Smooth muscle cell (in vitro differentiated cells): Measurements from ENCODE around the gene DDX1. TPM values are rescaled to one million over a fixed set of nuclear protein-coding genes. Genes with fewer than 3 reads are reported as not detected.

Experiments used
- DNase-seq: peaks from one replicate; lab custom pipeline; 2025; ENCODE audit not compliant: unreplicated experiment; lab: John Stamatoyannopoulos, UW
- H2AFZ ChIP-seq: fragments of 200-600 bp; sonication (generic); 2 replicates; pipeline ENCODE4 v1.6.0; 2016; ENCODE audit warnings: antibody characterized with exemption, low read depth, mild to moderate bottlenecking
- H3F3A ChIP-seq: fragments of 200-600 bp; sonication (generic); 2 replicates; pipeline ENCODE4 v1.6.0; 2017; ENCODE audit warnings: antibody characterized with exemption, low read depth
- H3K27ac ChIP-seq: fragments of 200-600 bp; sonication (generic); 2 replicates; pipeline ENCODE4 v1.5.1; 2016; ENCODE audit warnings: low read depth, mild to moderate bottlenecking
- H3K27me3 ChIP-seq: fragments of 200-600 bp; sonication (generic); 2 replicates; pipeline ENCODE4 v1.6.1; 2016; ENCODE audit warnings: low read depth, mild to moderate bottlenecking
- H3K36me3 ChIP-seq: fragments of 200-600 bp; sonication (generic); 2 replicates; pipeline ENCODE4 v1.5.1; 2016; ENCODE audit warnings: low read depth
- H3K4me1 ChIP-seq: fragments of 200-600 bp; sonication (generic); 2 replicates; pipeline ENCODE4 v1.5.1; 2016; ENCODE audit warnings: low read depth
- H3K4me2 ChIP-seq: fragments of 200-600 bp; sonication (generic); 2 replicates; pipeline ENCODE4 v1.6.0; 2016; ENCODE audit warnings: mild to moderate bottlenecking
- H3K4me3 ChIP-seq: fragments of 200-600 bp; sonication (generic); 2 replicates; pipeline ENCODE4 v1.5.1; 2016; ENCODE audit warnings: mild to moderate bottlenecking
- H3K79me2 ChIP-seq: fragments of 200-600 bp; sonication (generic); 2 replicates; pipeline ENCODE4 v1.6.0; 2016; ENCODE audit warnings: low read depth, mild to moderate bottlenecking
- H3K9ac ChIP-seq: fragments of 200-600 bp; sonication (generic); 2 replicates; pipeline ENCODE4 v1.6.0; 2016; ENCODE audit warnings: low read depth
- H3K9me3 ChIP-seq: fragments of 200-600 bp; sonication (generic); replicated peaks from 2 replicates; pipeline ENCODE4 v1.5.1; 2016; ENCODE audit warnings: low read depth
- H4K20me1 ChIP-seq: fragments of 200-600 bp; sonication (generic); 2 replicates; pipeline ENCODE4 v1.6.0; 2016; ENCODE audit warnings: low read depth
- WGBS: methylation state at CpG from one replicate; pipeline ENCODE4 v1.1.7; 2016; ENCODE audit warnings: low lambda C conversion rate; 5-methylcytosine and 5-hydroxymethylcytosine counted together
- polyA plus RNA-seq: library from polyadenylated mRNA; unstranded; fragments of >200 nt; fragmentation: Nextera tagmentation; extraction: Ambion mirVana; gene quantifications from 2 replicates; pipeline ENCODE4 v1.2.1, GENCODE V29; 2016
- total RNA-seq: library from RNA; depleted of rRNA; stranded (reverse); fragments of >200 nt; gene quantifications from 2 replicates; pipeline ENCODE4 v1.2.3, GENCODE V29; 2014
- TF ChIP-seq, protein P1 (sequence below): fragments of 200-600 bp; sonication (generic); IDR thresholded peaks from 2 replicates; pipeline ENCODE4 v1.5.1; 2017; ENCODE audit warnings: borderline replicate concordance, mild to moderate bottlenecking, antibody characterized with exemption; ENCODE audit not compliant: insufficient read depth, poor library complexity, severe bottlenecking

DDX1 gene
- total and polyA plus RNA-seq, 2 experiments from 2014 or later, result 71.3 to 78.7 TPM

DNA sequence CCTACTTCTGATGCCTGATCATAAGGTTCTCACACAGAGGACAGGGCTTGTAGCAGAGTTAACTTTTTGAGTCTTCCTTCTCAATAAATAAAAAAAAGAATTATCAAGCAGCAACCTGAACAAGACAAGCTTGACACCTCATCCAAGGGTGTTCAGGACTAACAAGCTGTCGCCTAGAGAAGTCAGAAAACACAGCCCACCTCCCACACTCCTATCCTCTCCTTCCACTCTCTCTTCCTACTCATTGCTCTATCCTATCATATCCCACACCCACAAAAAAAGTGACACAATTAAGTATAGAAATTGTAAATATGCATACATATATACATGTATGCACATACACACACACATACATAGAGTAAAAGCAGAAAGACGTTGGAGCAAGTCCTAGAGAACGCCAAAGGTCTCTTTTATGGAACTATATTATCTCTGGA lies 35.9 kb upstream of the DDX1 start:
- 96% methylated on average over 3 of the region's 3 CpGs for WGBS
- Histone ChIP-seq H3K9me3 (no peaks in the 10 kb centered on the region), H3F3A (no peaks in the 10 kb centered on the region), H4K20me1 (peaks cover 44% of the 10 kb centered on the region), H3K4me1 (no peaks in the 10 kb centered on the region), H3K4me2 (no peak overlapping the region), H2AFZ (no peak overlapping the region), H3K9ac (no peak overlapping the region), H3K36me3 (no peaks in the 10 kb centered on the region), H3K27ac (no peak overlapping the region), H3K4me3 (peak overlapping the region; percentile 21), H3K27me3 (no peaks in the 10 kb centered on the region), H3K79me2 (peaks cover 57% of the 10 kb centered on the region)
- DNase-seq, result no peak
- TF ChIP-seq, protein P1, sequence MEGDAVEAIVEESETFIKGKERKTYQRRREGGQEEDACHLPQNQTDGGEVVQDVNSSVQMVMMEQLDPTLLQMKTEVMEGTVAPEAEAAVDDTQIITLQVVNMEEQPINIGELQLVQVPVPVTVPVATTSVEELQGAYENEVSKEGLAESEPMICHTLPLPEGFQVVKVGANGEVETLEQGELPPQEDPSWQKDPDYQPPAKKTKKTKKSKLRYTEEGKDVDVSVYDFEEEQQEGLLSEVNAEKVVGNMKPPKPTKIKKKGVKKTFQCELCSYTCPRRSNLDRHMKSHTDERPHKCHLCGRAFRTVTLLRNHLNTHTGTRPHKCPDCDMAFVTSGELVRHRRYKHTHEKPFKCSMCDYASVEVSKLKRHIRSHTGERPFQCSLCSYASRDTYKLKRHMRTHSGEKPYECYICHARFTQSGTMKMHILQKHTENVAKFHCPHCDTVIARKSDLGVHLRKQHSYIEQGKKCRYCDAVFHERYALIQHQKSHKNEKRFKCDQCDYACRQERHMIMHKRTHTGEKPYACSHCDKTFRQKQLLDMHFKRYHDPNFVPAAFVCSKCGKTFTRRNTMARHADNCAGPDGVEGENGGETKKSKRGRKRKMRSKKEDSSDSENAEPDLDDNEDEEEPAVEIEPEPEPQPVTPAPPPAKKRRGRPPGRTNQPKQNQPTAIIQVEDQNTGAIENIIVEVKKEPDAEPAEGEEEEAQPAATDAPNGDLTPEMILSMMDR, result no peak

DNA sequence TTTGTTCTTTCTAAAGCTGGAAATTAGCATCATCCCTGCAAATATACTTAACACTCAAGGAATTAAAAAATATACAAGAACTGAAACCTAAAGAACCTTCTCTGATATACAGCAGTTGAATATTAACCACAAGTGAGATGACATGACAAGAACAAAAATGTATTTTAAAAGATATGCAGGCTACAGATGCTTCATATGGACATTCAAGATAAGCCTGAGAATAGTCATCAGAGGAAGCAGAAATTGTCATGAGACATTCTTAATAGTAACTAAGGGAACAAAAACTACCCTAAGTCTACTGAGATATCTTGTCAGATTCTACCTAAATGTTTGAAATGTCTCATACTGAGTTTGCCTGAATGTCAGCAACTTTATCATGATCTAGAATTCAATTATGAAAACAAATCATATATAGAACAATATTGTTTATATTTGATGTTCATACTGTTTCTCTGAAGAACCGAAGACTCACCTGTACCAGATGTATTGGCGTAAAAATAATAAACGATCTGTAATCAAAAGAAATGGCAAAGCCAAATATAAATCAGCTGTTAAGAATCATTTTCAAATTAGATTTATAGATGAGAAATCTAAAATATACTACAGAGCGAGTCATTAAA lies 35.2 kb upstream of the DDX1 start:
- Histone ChIP-seq H3K79me2 (peaks cover 60% of the 10 kb centered on the region), H3K27me3 (no peaks in the 10 kb centered on the region), H3F3A (peaks cover 2% of the 10 kb centered on the region), H3K4me2 (no peak overlapping the region), H3K36me3 (no peaks in the 10 kb centered on the region), H2AFZ (no peak overlapping the region), H3K9ac (no peak overlapping the region), H3K27ac (no peak overlapping the region), H3K4me1 (no peaks in the 10 kb centered on the region), H3K4me3 (peak overlapping the region; percentile 21), H3K9me3 (no peaks in the 10 kb centered on the region), H4K20me1 (peaks cover 44% of the 10 kb centered on the region)
- 98% methylated on average over 4 of the region's 4 CpGs for whole genome bisulfite sequencing
- TF ChIP-seq, protein P1, result no peak
- no peak for DNase-seq

DNA sequence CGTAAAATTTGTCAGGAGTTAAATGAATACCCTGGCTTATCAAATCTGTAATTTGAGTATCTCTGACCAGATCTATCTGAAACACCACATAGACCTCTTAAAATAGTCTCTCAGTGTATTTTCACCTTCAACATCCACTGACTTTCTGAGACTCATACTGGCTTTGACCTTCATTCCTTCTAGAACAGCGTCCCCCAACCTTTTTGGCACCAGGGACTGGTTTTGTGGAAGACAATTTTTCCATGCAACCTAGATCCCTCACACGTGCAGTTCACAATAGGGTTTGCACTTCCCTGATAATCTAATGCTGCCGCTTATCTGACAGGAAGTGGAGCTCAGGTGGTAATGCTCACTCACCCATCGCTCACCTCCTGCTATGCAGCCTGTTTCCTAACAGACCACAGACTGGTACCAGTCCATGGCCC lies 33.8 kb upstream of the DDX1 start:
- Histone ChIP-seq H3K4me2 (no peak overlapping the region), H3K4me1 (peaks cover 7% of the 10 kb centered on the region), H3F3A (peaks cover 4% of the 10 kb centered on the region), H3K79me2 (peaks cover 60% of the 10 kb centered on the region), H3K9ac (no peak overlapping the region), H3K9me3 (no peaks in the 10 kb centered on the region), H3K27ac (no peak overlapping the region), H2AFZ (no peak overlapping the region), H3K27me3 (no peaks in the 10 kb centered on the region), H4K20me1 (peaks cover 44% of the 10 kb centered on the region), H3K4me3 (no peak overlapping the region), H3K36me3 (no peaks in the 10 kb centered on the region)
- DNase-seq, result no peak
- TF ChIP-seq, protein P1, result no peak
- 91% methylated on average over 5 of the region's 5 CpGs for WGBS
